GM18873 (cell line): ENCODE results near the gene NEAT1.
A peak's percentile ranks its signal among the peaks of the same experiment; 100 is the strongest.
"Not testable (repeated sequence)": the region's sequence is repeated elsewhere in the genome, so short reads cannot be mapped to it uniquely, and the experiment has no call there.

Experiments used
- ATAC-seq: cut with Tn5 transposase; IDR thresholded peaks from one replicate; pipeline ENCODE4 v1.9.1; 2021; ENCODE audit warnings: mild to moderate bottlenecking, moderate library complexity, moderate number of reproducible peaks; ENCODE audit not compliant: unreplicated experiment, low FRiP score

NEAT1 gene

GRCh38 chr11:65404210-65404609 lies 18.4 kb upstream of the NEAT1 start:
- ATAC-seq = no peak

DNA sequence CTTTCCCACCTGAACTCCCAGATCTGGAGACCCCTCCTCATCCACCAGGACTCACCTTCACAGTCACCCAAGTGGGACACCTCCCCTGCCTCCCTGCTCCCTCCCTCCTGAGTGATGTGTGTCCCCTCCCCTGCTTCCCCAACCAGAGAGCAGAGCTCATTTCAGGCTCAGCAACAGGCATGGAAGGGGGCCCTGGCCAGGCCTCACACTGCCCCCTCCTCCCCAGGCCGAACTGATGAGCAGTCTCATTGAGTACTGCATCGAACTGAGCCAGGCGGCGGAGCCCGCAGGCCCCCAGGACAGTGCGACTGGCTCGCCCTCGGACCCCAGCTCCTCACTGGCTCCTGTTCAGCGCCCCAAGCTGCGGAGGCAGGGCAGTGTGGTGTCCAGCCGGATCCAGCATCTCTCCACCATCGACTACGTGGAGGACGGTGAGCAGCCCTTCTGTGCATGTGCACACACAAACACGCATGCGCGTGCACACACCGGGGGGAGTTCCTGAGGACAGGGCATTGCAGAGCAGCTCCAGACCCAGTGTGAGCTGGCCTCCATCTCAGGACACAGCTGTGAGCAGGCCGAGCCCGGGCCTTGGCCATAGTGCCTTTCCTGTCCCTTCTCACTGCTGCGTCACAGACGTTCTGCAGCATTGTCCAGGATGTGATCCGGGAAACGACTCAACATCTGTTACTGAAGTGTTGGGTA lies 17.8 kb upstream of the NEAT1 start:
- ATAC-seq = no peak

DNA sequence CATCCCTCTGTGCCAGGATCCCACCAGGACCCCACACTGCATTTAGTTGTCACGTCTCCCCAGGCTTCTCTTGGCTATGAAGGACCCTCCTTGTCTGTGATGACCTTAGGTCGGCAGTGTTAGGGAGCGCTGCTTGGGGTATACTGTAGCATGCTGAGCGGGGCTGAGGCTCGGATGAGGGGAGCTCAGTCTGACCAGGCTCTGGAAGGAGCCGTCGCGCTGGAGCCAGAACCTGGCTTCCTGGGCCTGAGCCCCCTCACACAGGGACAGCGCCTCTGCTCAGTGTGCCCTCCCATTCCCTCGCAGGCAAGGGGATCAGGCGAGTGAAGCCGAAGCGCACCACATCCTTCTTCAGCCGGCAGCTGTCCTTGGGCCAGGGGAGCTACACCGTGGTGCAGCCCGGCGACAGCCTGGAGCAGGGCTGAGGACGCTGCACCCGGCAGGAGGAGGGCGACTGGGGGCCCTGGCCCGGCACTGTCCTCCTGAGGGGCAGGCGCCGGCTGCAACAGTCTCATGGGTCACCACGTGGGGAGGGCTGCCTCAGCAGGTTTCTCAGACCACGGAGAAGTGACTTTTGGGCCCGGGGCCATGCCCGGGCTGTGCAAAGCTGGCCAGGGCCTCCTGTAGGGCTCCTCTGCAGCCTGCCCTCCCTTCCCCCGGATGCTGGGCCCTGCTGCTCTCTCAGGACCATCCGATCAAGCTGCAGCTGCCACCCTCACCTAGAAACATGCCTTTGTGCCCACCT lies 11.5 kb upstream of the NEAT1 start:
- ATAC-seq = no peak

- no peak for ATAC-seq
These were observed 10.9 kb upstream of the NEAT1 start for GRCh38 chr11:65411681-65412070.

DNA sequence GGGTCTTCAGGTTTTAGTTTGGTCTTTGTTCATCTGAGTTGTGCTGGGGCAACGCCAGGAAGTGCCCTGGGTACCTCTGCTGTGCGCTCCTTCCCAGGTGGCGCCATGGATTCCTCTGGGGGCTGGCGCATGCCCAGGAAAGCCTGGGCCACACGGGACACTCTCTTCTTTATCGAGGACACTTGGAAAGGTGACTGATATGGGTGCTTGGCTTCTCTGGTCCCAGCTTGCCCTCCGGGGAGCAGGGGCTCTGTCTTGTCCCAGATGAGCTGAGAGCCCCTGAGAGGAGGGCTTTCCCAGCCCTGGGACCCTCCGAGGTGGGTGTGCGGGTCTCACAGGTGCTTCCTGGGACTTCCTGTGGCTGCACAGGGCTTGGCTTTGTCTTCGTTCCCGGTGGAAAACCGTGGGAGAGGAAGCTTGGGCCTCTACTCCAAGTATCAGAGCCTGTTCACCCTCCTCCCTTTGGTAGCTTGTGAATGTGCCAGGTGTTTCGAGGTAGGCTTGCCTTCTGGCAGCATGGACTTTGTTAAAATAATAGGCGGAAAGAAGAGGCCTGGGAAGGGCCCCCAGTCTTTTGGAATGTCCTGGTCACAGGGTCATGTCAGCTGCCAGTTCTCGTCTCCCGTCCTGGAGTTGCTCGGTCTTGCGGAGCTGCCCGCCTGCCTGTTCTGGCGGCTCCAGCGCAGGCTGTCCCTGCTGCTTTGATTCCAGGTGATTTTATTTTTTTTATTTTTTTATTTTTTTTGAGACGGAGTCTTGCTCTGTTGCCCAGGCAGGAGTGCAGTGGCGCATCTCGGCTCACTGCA lies 10.1 kb upstream of the NEAT1 start:
- no peak for ATAC-seq

DNA sequence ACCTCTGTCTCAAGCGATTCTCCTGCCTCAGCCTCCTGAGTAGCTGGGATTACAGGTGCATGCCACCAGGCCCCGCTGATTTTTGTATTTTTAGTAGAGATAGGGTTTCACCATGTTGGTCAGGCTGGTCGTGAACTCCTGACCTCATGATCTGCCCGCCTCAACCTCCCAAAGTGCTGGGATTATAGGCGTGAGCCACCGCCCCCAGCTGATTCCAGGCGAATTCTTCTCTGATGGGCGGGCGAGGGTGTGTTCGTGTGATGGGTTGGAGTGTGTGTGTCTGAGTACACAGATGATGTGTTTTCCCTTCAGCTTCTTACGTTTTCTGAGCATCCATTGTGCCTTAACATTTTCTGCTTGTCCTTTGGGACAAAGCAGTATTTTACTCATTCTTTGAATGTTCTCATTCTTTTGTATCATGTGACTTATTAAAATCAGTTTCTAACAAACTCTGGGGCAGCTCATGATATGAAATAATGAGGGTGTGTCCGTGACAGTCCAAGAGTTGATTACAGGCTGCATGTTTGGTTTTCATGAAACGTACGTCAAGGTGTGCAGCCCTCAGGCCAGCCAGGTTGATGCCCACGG lies 9.4 kb upstream of the NEAT1 start:
- ATAC-seq = not testable (repeated sequence)

- no peak for ATAC-seq
These were observed 7.7 kb upstream of the NEAT1 start for GRCh38 chr11:65414776-65415498.

- no peak for ATAC-seq
These were observed 6.9 kb upstream of the NEAT1 start for GRCh38 chr11:65415499-65416340.

DNA sequence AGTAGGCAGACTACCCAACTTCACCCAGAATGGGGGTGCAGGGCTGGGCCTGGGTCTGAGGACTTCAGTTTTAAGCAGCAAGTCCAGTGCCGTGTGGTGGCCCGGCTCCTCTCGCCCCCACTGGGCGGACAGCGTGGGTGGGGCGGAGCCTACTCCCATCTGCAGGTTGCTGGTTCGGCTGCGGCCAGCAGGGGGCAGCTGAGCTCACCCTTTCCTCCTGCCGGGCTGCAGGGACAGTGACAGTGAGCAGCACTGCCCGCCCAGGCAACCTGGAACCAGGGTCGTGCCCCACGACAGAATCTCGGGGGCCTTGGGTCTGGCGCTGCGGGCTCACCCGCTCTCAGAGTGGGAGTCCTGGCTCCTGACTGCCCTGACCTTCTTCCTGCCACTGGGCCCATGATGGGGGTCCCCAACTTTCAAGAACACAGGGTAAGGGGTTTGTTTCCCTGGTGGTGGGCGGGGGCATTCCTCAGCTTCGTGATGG lies 6.2 kb upstream of the NEAT1 start:
- ATAC-seq = no peak

- ATAC-seq = no peak
These were observed 5.5 kb upstream of the NEAT1 start for GRCh38 chr11:65416841-65417701.

- ATAC-seq = no peak
These were observed 4.7 kb upstream of the NEAT1 start for GRCh38 chr11:65417702-65418430.

GRCh38 chr11:65418431-65418680 lies 4.2 kb upstream of the NEAT1 start:
- no peak for ATAC-seq

GRCh38 chr11:65418681-65419459 lies 3.7 kb upstream of the NEAT1 start:
- ATAC-seq = peak; percentile 30

- ATAC-seq = no peak
These were observed 3.2 kb upstream of the NEAT1 start for GRCh38 chr11:65419460-65419771.

DNA sequence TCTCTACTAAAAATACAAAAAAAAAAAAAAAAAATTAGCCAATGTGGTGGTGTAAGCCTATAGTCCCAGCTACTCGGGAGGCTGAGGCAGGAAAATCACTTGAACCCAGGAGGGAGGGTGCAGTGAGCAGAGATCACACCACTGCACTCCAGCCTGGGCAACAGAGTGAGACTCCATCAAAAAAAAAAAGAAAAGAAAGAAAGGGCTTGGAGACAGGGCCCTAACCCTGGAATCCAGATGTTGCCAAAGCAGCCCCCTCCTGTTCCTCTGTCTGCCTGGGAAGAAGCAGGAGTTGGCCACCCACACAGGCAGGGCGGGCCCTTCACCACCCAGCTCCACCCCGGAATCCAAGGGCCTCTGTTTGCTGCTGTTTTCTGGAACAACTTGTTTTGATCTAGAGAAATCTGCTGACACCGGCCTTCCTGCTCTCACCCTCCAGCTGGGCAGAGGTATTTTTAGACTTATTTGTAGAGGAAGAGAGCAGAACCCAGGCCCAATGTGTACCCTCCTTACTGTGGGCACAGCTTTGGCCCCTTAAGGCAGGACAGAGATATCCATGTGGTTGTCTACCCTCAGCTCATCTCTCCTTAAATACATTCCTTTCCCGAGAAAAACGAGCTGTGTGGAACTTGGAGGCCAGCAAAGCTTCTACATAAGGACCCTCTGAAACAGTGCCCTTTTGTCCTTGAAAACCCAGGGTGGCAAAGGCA lies 2.7 kb upstream of the NEAT1 start:
- no peak for ATAC-seq

DNA sequence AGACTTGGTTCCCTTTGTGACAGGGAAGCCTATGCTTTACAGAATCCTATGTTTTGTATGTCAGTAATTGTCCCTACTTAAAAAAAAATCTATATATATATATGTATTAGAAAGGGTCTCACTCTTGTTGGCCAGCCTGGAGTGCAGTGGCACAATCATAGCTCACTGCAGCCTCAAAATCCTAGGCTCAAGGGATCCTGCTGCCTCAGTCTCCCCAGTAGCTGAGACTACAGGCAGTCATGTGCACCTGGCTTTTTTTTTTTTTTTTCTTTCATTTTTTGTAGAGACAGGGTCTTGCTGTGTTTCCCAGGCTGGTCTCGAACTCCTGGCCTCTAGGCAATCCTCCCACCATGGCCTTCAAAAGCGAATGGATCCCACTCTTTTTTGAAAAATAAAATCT lies 2.1 kb upstream of the NEAT1 start:
- ATAC-seq = no peak
